Vagina (tissue), 2 donors: Measurements from ENCODE around the gene MYNN.

Experiments
- CTCF ChIP-seq, 3 experiments: fragments of 450-650 bp in 2 of 3; fragments of 200-600 bp in 1 of 3; sonication (generic) in 1 of 3; IDR thresholded peaks; one replicate each; pipeline ENCODE4 v1.5.1; 2017 to 2019; ENCODE audit warnings: antibody characterized with exemption in 3 of 3, mild to moderate bottlenecking in 2 of 3, moderate library complexity in 2 of 3
- POLR2A ChIP-seq, 2 donors: fragments of 450-650 bp; IDR thresholded peaks; one replicate each; pipeline ENCODE4 v1.6.1; 2017; ENCODE audit warnings: antibody characterized with exemption in 2 of 2, mild to moderate bottlenecking in 2 of 2, moderate library complexity in 2 of 2
- POLR2AphosphoS5 ChIP-seq, 2 donors: sonication (generic); formaldehyde crosslinking; IDR thresholded peaks; one replicate each; pipeline ENCODE4 v1.9.0; 2017; ENCODE audit warnings: antibody characterized with exemption in 2 of 2, mild to moderate bottlenecking in 2 of 2, low read depth in 1 of 2; ENCODE audit not compliant: insufficient read depth in 1 of 2

DNA sequence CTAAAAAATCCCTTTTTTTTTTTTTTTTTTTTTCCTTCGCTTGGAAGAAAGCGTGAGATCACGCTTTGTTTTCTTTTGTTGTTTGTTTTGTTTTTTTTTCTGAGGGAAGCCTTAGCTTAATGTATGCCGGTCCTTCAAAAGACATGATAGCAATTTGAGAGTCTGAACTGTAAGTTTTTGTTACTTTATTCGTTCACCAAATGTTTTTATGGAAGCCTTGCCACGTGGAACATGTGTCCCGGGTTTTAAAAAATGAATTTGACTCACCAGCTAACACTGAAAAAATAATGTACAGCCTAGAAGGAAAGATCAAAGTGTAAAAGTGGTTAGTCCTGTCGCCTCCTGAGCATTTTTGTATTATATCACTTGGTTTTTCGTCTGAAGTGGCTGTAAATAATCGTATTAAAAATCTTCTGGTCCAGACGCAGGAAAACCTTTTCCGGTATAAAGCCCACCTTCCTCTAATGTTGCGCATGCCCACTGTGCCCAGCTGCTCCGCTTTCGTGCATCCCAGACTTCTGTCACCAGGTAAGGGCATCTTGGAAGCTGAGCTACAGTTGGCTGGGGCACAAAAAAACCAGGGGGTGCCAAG lies 795 bp upstream of the MYNN start:
- TF ChIP-seq CTCF (IDR thresholded peaks at IDR 0.05) (no peak), POLR2A (IDR thresholded peaks at IDR 0.05) (no peak), POLR2AphosphoS5 (IDR thresholded peaks at IDR 0.05; ENCODE audit: insufficient read depth in 1 of 2, low read depth in 1 of 2) (no peak)
